Lung (tissue), 12 donors: ENCODE results near the gene AGPAT3. TPM values are rescaled to one million over a fixed set of nuclear protein-coding genes. Genes with fewer than 3 reads are reported as not detected.

Experiments
- ATAC-seq: fragments of 200-7000 bp; cut with Tn5 transposase; one replicate; pipeline ENCODE4 v1.9.1; 2020; ENCODE audit warnings: moderate number of reproducible peaks; ENCODE audit not compliant: insufficient read depth, low FRiP score
- DNase-seq, 3 donors: peaks; one replicate each; pipeline ENCODE4 v3.0.0-alpha.2; 2013 to 2017
- H3K27ac ChIP-seq, 2 donors: one replicate each; pipeline ENCODE4 v1.5.1; 2013; ENCODE audit warnings: mild to moderate bottlenecking in 2 of 2, moderate library complexity in 2 of 2, control low read depth in 1 of 2, inconsistent platforms in 1 of 2, low read depth in 1 of 2, low read length in 1 of 2
- H3K27me3 ChIP-seq, 3 donors: one replicate each; pipeline ENCODE4 v1.5.1; 2013; ENCODE audit warnings: low read length in 2 of 3; ENCODE audit not compliant: control insufficient read depth in 3 of 3, insufficient read depth in 3 of 3
- H3K36me3 ChIP-seq, 4 donors: one replicate each; pipeline ENCODE4 v1.5.1; 2013; ENCODE audit warnings: low read length in 4 of 4, mild to moderate bottlenecking in 1 of 4, moderate library complexity in 1 of 4; ENCODE audit not compliant: control insufficient read depth in 4 of 4, insufficient read depth in 4 of 4
- H3K4me1 ChIP-seq, 5 donors: one replicate each; pipeline ENCODE4 v1.5.1; 2013; ENCODE audit warnings: low read length in 5 of 5, mild to moderate bottlenecking in 2 of 5, moderate library complexity in 1 of 5; ENCODE audit not compliant: control insufficient read depth in 5 of 5, insufficient read depth in 5 of 5
- H3K4me3 ChIP-seq: one replicate; pipeline ENCODE4 v1.5.1; 2013; ENCODE audit warnings: mild to moderate bottlenecking, control low read depth, moderate library complexity
- H3K9ac ChIP-seq, 2 donors: one replicate each; pipeline ENCODE4 v1.5.1; 2013; ENCODE audit warnings: low read length in 2 of 2, control low read depth in 1 of 2; ENCODE audit not compliant: insufficient read depth in 1 of 2
- H3K9me3 ChIP-seq, 4 donors: one replicate each; pipeline ENCODE4 v1.5.1; 2013; ENCODE audit warnings: low read length in 3 of 4, mild to moderate bottlenecking in 1 of 4, moderate library complexity in 1 of 4; ENCODE audit not compliant: control insufficient read depth in 4 of 4, insufficient read depth in 3 of 4
- CTCF ChIP-seq: IDR thresholded peaks from 2 replicates; pipeline ENCODE4 v1.5.1; 2012; ENCODE audit warnings: mild to moderate bottlenecking; ENCODE audit errors: control extremely low read depth, extremely low read depth
- WGBS, 2 donors: extraction: QIAGEN DNeasy Blood & Tissue Kit; methylation state at CpG; one replicate each; pipeline ENCODE4 v1.1.7; 2013; 5-methylcytosine and 5-hydroxymethylcytosine counted together
- polyA plus RNA-seq, 2 donors: library from polyadenylated mRNA; stranded (reverse); fragments of 200-250 nt; gene quantifications; one replicate each; pipeline ENCODE4 v1.2.1, GENCODE V29; 2013
- total RNA-seq, 2 donors: library from RNA; depleted of rRNA in 1 of 2; stranded (reverse); fragments of >200 nt in 1 of 2; gene quantifications; one replicate each; pipeline ENCODE4 v1.2.1, GENCODE V29; 2014 to 2021
- donor health status: control.
- donor health status: control.
- donor health status: Bipolar disorder and iron deficiency.
- donor health status: healthy.
- donor health status: DM: yes; HTN: yes; CAD: no.

The AGPAT3 gene
- total and polyA plus RNA-seq, 4 donors: 29.4 to 120 (median 43.9) TPM

- Histone ChIP-seq H3K4me1 (peaks cover 0 to 10% (median 7%) of the 10 kb centered on the region in 5 donors), H3K36me3 (no peaks in the 10 kb centered on the region), H3K27me3 (peaks cover 0 to 6% (median 0%) of the 10 kb centered on the region in 3 donors), H3K27ac (no peak overlapping the region), H3K9me3 (no peaks in the 10 kb centered on the region), H3K4me3 (no peak overlapping the region), H3K9ac (no peak overlapping the region)
- ATAC-seq: no peak
- WGBS, 2 donors: 86 to 93% methylated on average over 6 to 7 of the region's 7 CpGs
- no peak for TF ChIP-seq CTCF
- no peak for DNase-seq
These were observed 124.4 kb downstream of the AGPAT3 start for GRCh38 chr21:43989401-43989800.

GRCh38 chr21:43991447-43991991 is 126.5 kb downstream of the AGPAT3 start:
- Histone ChIP-seq H3K9me3 (no peaks in the 10 kb centered on the region), H3K9ac (no peak overlapping the region), H3K27ac (no peak overlapping the region), H3K36me3 (no peaks in the 10 kb centered on the region), H3K4me3 (no peak overlapping the region), H3K4me1 (peaks cover 0 to 2% (median 0%) of the 10 kb centered on the region in 5 donors), H3K27me3 (peaks cover 0 to 6% (median 0%) of the 10 kb centered on the region in 3 donors)
- no peak for ATAC-seq
- WGBS, 2 donors: 85 to 93% methylated on average over 33 of the region's 33 CpGs
- no peak for DNase-seq
- TF ChIP-seq CTCF: no peak

GRCh38 chr21:43992121-43992520 is 127.1 kb downstream of the AGPAT3 start:
- no peak overlapping the region for H3K27ac ChIP-seq
- TF ChIP-seq CTCF: no peak
- H3K27me3 ChIP-seq: peaks cover 0 to 6% (median 0%) of the 10 kb centered on the region in 3 donors
- no peaks in the 10 kb centered on the region for H3K9me3 ChIP-seq
- no peaks in the 10 kb centered on the region for H3K4me1 ChIP-seq
- H3K4me3 ChIP-seq: no peak overlapping the region
- 93 to 95% methylated on average over 11 of the region's 11 CpGs for WGBS, 2 donors
- ATAC-seq (no peak), DNase-seq (no peak)
- no peaks in the 10 kb centered on the region for H3K36me3 ChIP-seq
- H3K9ac ChIP-seq: no peak overlapping the region

GRCh38 chr21:43993420-43993934 is 128.5 kb downstream of the AGPAT3 start:
- DNase-seq: no peak
- H3K4me3 ChIP-seq: no peak overlapping the region
- H3K9ac ChIP-seq: no peak overlapping the region
- H3K9me3 ChIP-seq: no peaks in the 10 kb centered on the region
- TF ChIP-seq CTCF: no peak
- WGBS, 2 donors: 83 to 90% methylated on average over 18 of the region's 18 CpGs
- no peak overlapping the region for H3K27ac ChIP-seq
- H3K4me1 ChIP-seq: no peaks in the 10 kb centered on the region
- H3K27me3 ChIP-seq: no peaks in the 10 kb centered on the region
- no peaks in the 10 kb centered on the region for H3K36me3 ChIP-seq
- ATAC-seq: no peak
